GM12891 (cell line): Measurements from ENCODE around the gene SPATA6.

ENCODE experiments used
- PAX5 ChIP-seq: IDR thresholded peaks from 2 replicates; pipeline ENCODE4 v1.6.1; 2011; ENCODE audit warnings: low read length, moderate library complexity, mild to moderate bottlenecking; ENCODE audit not compliant: insufficient read depth, severe bottlenecking
- POLR2A ChIP-seq: IDR thresholded peaks from 2 replicates; pipeline ENCODE4 v1.6.1; 2011; ENCODE audit warnings: low read depth, low read length, control low read depth
- POLR2AphosphoS5 ChIP-seq: IDR thresholded peaks from 2 replicates; pipeline ENCODE4 v1.6.1; 2011; ENCODE audit warnings: low read depth, low read length, control low read depth
- TAF1 ChIP-seq: IDR thresholded peaks from 2 replicates; pipeline ENCODE4 v1.6.1; 2011; ENCODE audit warnings: low read depth, low read length, control low read depth

DNA sequence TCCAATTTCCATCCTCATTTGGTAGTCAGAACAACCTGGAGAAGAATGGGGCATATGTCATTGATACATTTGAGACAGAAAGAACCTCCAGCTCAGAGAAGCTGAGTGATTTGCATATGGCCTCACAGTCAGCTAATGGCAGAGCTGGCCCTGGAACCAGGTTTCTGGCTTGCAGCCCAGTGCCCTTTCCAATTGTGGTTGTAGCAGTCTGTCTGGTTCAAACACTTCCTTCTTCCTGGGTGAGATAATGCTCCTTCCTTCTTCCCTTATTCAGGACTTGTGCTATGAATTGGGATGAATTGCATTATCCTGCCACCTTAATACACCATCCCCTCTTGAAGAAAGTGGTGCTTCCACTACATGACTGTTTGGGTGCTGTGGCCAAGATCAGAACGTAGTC lies 225.3 kb downstream of the SPATA6 start:
- TF ChIP-seq POLR2A (no peak), POLR2AphosphoS5 (no peak), TAF1 (no peak), PAX5 (no peak)
